Upper lobe of left lung (tissue), 4 donors: Measurements from ENCODE around the gene PAIP2.

ENCODE experiments used
- EP300 ChIP-seq, 4 donors: sonication (generic); formaldehyde crosslinking; IDR thresholded peaks; one replicate each; pipeline ENCODE4 v1.5.1; 2017; ENCODE audit warnings: antibody characterized with exemption in 4 of 4, control low read depth in 2 of 4
- POLR2A ChIP-seq, 4 donors: fragments of 450-650 bp; IDR thresholded peaks; one replicate each; pipeline ENCODE4 v1.5.1; 2016 to 2017; ENCODE audit warnings: antibody characterized with exemption in 4 of 4, mild to moderate bottlenecking in 2 of 4
- TF ChIP-seq, protein P1 (sequence below), 6 experiments: fragments of 450-650 bp in 4 of 6; fragments of 200-600 bp in 2 of 6; sonication (generic) in 2 of 6; IDR thresholded peaks; one replicate each; pipeline ENCODE4 v1.5.1; 2016 to 2019; ENCODE audit warnings: antibody characterized with exemption in 6 of 6

GRCh38 chr5:139413153-139413552 lies 71.5 kb downstream of the PAIP2 start:
- TF ChIP-seq EP300 (IDR thresholded peaks at IDR 0.05) (no peak), POLR2A (IDR thresholded peaks at IDR 0.05) (no peak)
- TF ChIP-seq, protein P1, sequence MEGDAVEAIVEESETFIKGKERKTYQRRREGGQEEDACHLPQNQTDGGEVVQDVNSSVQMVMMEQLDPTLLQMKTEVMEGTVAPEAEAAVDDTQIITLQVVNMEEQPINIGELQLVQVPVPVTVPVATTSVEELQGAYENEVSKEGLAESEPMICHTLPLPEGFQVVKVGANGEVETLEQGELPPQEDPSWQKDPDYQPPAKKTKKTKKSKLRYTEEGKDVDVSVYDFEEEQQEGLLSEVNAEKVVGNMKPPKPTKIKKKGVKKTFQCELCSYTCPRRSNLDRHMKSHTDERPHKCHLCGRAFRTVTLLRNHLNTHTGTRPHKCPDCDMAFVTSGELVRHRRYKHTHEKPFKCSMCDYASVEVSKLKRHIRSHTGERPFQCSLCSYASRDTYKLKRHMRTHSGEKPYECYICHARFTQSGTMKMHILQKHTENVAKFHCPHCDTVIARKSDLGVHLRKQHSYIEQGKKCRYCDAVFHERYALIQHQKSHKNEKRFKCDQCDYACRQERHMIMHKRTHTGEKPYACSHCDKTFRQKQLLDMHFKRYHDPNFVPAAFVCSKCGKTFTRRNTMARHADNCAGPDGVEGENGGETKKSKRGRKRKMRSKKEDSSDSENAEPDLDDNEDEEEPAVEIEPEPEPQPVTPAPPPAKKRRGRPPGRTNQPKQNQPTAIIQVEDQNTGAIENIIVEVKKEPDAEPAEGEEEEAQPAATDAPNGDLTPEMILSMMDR (IDR thresholded peaks at IDR 0.05) = no peak
